Thoracic aorta (tissue), 2 donors: ENCODE measurements around the gene GNAO1. TPM values are rescaled to one million over a fixed set of nuclear protein-coding genes. Genes with fewer than 3 reads are reported as not detected.
"Not testable (repeated sequence)": the region's sequence is repeated elsewhere in the genome, so short reads cannot be mapped to it uniquely, and the experiment has no call there.

Experiments
- ATAC-seq: fragments of 150-250 bp; one replicate; pipeline ENCODE4 v1.8.0; 2017; ENCODE audit warnings: low read depth; ENCODE audit not compliant: insufficient number of reproducible peaks, low FRiP score
- DNase-seq: peaks from one replicate; pipeline ENCODE4 v3.0.0-alpha.2; 2020; ENCODE audit warnings: low spot score
- H3K27ac ChIP-seq, 2 donors: fragments of 200-600 bp; sonication (generic); 1 replicate in 1 of 2; 2 replicates in 1 of 2; pipeline ENCODE4 v1.5.1; 2016; ENCODE audit warnings: mild to moderate bottlenecking in 2 of 2, moderate library complexity in 2 of 2
- H3K27me3 ChIP-seq: fragments of 200-600 bp; sonication (generic); replicated peaks from 2 replicates; pipeline ENCODE4 v1.6.0; 2016; ENCODE audit warnings: mild to moderate bottlenecking; ENCODE audit not compliant: insufficient read depth
- H3K36me3 ChIP-seq: fragments of 200-600 bp; sonication (generic); one replicate; pipeline ENCODE4 v1.5.1; 2016
- H3K4me1 ChIP-seq, 2 donors: fragments of 200-600 bp; sonication (generic); 1 replicate in 1 of 2; 2 replicates in 1 of 2; pipeline versions ENCODE4 v1.5.1 to v1.6.0; 2016; ENCODE audit warnings: low read depth in 2 of 2, mild to moderate bottlenecking in 1 of 2; ENCODE audit not compliant: control insufficient read depth in 1 of 2
- H3K4me3 ChIP-seq: fragments of 200-600 bp; sonication (generic); 2 replicates; pipeline ENCODE4 v1.5.1; 2016; ENCODE audit warnings: mild to moderate bottlenecking
- H3K9me3 ChIP-seq: fragments of 200-600 bp; sonication (generic); 2 replicates; pipeline ENCODE4 v1.5.1; 2016
- CTCF ChIP-seq: fragments of 200-600 bp; sonication (generic); IDR thresholded peaks from one replicate; pipeline ENCODE4 v1.5.1; 2019; ENCODE audit warnings: antibody characterized with exemption
- total RNA-seq, 2 donors: library from RNA; depleted of rRNA; stranded (reverse); fragments of >200 nt; gene quantifications; one replicate each; pipeline versions ENCODE4 v1.1.0 to v1.2.3, GENCODE V29; 2016

The GNAO1 gene
- total RNA-seq, 2 donors from 2014 or later = 2.0 to 4.5 TPM

- Histone ChIP-seq H3K4me3 (no peak overlapping the region), H3K9me3 (no peaks in the 10 kb centered on the region), H3K36me3 (peaks cover 29% of the 10 kb centered on the region), H3K4me1 (peaks cover 13 to 18% of the 10 kb centered on the region in 2 donors), H3K27ac (peak overlapping the region; percentile 33 to 36), H3K27me3 (no peaks in the 10 kb centered on the region)
- DNase-seq (no peak), ATAC-seq (no peak)
- TF ChIP-seq CTCF = no peak
Observed at GRCh38 chr16:56370185-56370874, 179.0 kb downstream of the GNAO1 start.

- Histone ChIP-seq H3K4me1 (peaks cover 13 to 18% of the 10 kb centered on the region in 2 donors), H3K4me3 (no peak overlapping the region), H3K27me3 (no peaks in the 10 kb centered on the region), H3K27ac (peak overlapping the region; percentile 33 to 36), H3K36me3 (peaks cover 26% of the 10 kb centered on the region), H3K9me3 (no peaks in the 10 kb centered on the region)
- no peak for ATAC-seq
- no peak for TF ChIP-seq CTCF
- DNase-seq = no peak
Observed at GRCh38 chr16:56370875-56371659, 179.8 kb downstream of the GNAO1 start.

GRCh38 chr16:56371660-56371937, 180.3 kb downstream of the GNAO1 start:
- Histone ChIP-seq H3K9me3 (no peaks in the 10 kb centered on the region), H3K36me3 (peaks cover 24% of the 10 kb centered on the region), H3K27me3 (no peaks in the 10 kb centered on the region), H3K27ac (peak overlapping the region; percentile 33 to 36), H3K4me1 (peaks cover 13 to 18% of the 10 kb centered on the region in 2 donors), H3K4me3 (no peak overlapping the region)
- DNase-seq (no peak), ATAC-seq (no peak)
- no peak for TF ChIP-seq CTCF

- no peaks in the 10 kb centered on the region for H3K27me3 ChIP-seq
- no peak for DNase-seq
- H3K36me3 ChIP-seq = peaks cover 18% of the 10 kb centered on the region
- peaks cover 13 to 18% of the 10 kb centered on the region in 2 donors for H3K4me1 ChIP-seq
- H3K4me3 ChIP-seq = no peak overlapping the region
- ATAC-seq = no peak
- H3K9me3 ChIP-seq = no peaks in the 10 kb centered on the region
- no peak overlapping the region for H3K27ac ChIP-seq
- no peak for TF ChIP-seq CTCF
Observed at GRCh38 chr16:56372013-56372634, 180.8 kb downstream of the GNAO1 start.

- no peaks in the 10 kb centered on the region for H3K27me3 ChIP-seq
- no peak overlapping the region for H3K4me3 ChIP-seq
- ATAC-seq (no peak), DNase-seq (no peak)
- H3K4me1 ChIP-seq = peaks cover 13 to 18% of the 10 kb centered on the region in 2 donors
- H3K9me3 ChIP-seq = no peaks in the 10 kb centered on the region
- H3K36me3 ChIP-seq = peaks cover 18% of the 10 kb centered on the region
- no peak overlapping the region for H3K27ac ChIP-seq
- no peak for TF ChIP-seq CTCF
Observed at GRCh38 chr16:56373003-56373402, 181.7 kb downstream of the GNAO1 start.

- H3K36me3 ChIP-seq = peaks cover 26% of the 10 kb centered on the region
- not testable (repeated sequence) for H3K4me3 ChIP-seq, H3K27me3 ChIP-seq, H3K4me1 ChIP-seq, H3K9me3 ChIP-seq, DNase-seq, ATAC-seq, H3K27ac ChIP-seq
Observed at GRCh38 chr16:56375792-56376191, 184.5 kb downstream of the GNAO1 start.

GRCh38 chr16:56379044-56379443, 187.8 kb downstream of the GNAO1 start:
- H3K27me3 ChIP-seq, H3K27ac ChIP-seq, ATAC-seq, H3K9me3 ChIP-seq, H3K4me3 ChIP-seq, DNase-seq, H3K4me1 ChIP-seq: not testable (repeated sequence)
- H3K36me3 ChIP-seq = peaks cover 50% of the 10 kb centered on the region
